HL-60 (cell line): ENCODE results near the gene ICAM2.

Experiments used
- GABPA ChIP-seq: IDR thresholded peaks from 2 replicates; pipeline ENCODE4 v1.6.1; 2012; ENCODE audit warnings: low read depth
- TF ChIP-seq, protein P1 (sequence below): IDR thresholded peaks from one replicate; pipeline ENCODE4 v1.5.1; 2011; ENCODE audit warnings: low read length, control low read depth, inconsistent platforms; ENCODE audit not compliant: insufficient read depth

DNA sequence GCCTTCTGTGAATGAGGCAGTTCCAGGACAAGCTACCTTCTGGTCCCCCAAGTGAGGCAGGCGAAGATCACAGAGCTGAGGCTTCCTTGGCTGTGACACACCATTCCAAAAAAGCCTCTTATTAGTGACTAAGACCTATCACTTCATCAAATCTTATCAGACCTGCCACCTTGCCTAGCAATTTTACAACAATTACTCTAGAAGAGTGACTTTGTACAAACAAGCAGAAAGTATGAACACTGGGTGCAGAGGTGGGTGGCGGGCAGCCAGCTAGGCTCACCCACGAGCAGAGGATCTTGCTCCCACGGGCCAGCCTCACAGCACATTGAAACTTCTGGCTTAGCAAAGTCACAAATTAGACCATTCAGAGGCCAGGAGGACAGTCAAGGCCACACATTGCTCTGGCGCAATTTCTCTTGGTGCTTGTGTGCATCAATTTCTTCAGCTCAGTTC, 2.2 kb upstream of the ICAM2 start:
- no peak for TF ChIP-seq GABPA
- TF ChIP-seq, protein P1, sequence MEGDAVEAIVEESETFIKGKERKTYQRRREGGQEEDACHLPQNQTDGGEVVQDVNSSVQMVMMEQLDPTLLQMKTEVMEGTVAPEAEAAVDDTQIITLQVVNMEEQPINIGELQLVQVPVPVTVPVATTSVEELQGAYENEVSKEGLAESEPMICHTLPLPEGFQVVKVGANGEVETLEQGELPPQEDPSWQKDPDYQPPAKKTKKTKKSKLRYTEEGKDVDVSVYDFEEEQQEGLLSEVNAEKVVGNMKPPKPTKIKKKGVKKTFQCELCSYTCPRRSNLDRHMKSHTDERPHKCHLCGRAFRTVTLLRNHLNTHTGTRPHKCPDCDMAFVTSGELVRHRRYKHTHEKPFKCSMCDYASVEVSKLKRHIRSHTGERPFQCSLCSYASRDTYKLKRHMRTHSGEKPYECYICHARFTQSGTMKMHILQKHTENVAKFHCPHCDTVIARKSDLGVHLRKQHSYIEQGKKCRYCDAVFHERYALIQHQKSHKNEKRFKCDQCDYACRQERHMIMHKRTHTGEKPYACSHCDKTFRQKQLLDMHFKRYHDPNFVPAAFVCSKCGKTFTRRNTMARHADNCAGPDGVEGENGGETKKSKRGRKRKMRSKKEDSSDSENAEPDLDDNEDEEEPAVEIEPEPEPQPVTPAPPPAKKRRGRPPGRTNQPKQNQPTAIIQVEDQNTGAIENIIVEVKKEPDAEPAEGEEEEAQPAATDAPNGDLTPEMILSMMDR, result no peak
